ENCODE results near the gene MAN1A1. TPM values are rescaled to one million over a fixed set of nuclear protein-coding genes. Genes with fewer than 3 reads are reported as not detected.

MAN1A1 gene
- total RNA-seq, 6 experiments from 2014 or later: 109 to 191 (median 139) TPM

DNA sequence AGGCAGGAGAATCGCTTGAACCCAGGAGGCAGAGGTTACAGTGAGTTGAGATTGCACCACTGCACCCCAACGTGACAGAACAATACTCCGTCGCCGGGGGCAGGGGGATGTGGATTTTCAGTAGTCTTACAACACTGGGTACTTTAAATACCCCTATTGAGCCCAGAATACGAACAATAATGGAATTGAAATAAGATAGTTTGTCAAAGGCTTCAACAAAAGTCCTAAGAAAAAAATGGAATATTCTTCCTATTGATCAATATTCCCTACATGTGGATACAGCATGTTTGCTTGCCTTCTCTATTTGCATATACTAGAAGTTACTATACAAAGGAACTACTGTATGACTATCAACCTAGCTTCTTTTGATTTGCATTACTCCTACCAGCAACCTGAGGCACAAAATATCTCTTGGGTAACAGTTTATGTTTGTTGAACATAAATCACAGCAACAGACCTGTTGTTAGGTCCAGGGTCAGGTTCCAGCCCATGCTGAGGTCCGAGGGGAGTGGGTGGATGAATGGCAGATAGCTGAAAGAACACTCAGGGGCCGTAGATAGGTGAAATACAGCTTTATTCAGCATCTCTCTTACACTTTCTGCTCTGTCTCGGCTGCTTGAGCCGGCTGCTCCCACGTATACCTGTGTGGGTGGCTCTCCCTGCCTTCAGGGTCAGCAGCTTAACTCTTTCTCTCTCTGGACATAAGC, 23.8 kb downstream of the MAN1A1 start:
- ATAC-seq: no peak
- no peaks in the 10 kb centered on the region for H3K27me3 ChIP-seq
- WGBS (ENCODE audit: insufficient coverage, low coverage, low lambda C conversion rate, missing lambda C conversion rate): 85% methylated on average over 10 of the region's 11 CpGs
- no peak overlapping the region for H3K4me3 ChIP-seq
- no peaks in the 10 kb centered on the region for H3K9me3 ChIP-seq
- intact Hi-C loops (cut with DNase I): no loop called here
- peaks cover 0 to 6% (median 0%) of the 10 kb centered on the region in 4 donors for H3K36me3 ChIP-seq
- H3K4me1 ChIP-seq: peaks cover 0 to 22% (median 9%) of the 10 kb centered on the region in 4 donors
- TF ChIP-seq, protein P1, sequence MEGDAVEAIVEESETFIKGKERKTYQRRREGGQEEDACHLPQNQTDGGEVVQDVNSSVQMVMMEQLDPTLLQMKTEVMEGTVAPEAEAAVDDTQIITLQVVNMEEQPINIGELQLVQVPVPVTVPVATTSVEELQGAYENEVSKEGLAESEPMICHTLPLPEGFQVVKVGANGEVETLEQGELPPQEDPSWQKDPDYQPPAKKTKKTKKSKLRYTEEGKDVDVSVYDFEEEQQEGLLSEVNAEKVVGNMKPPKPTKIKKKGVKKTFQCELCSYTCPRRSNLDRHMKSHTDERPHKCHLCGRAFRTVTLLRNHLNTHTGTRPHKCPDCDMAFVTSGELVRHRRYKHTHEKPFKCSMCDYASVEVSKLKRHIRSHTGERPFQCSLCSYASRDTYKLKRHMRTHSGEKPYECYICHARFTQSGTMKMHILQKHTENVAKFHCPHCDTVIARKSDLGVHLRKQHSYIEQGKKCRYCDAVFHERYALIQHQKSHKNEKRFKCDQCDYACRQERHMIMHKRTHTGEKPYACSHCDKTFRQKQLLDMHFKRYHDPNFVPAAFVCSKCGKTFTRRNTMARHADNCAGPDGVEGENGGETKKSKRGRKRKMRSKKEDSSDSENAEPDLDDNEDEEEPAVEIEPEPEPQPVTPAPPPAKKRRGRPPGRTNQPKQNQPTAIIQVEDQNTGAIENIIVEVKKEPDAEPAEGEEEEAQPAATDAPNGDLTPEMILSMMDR (IDR thresholded peaks at IDR 0.05): no peak
- TF ChIP-seq POLR2A (IDR thresholded peaks at IDR 0.05): no peak
- H3K27ac ChIP-seq: no peak overlapping the region
- DNase-seq: no peak

DNA sequence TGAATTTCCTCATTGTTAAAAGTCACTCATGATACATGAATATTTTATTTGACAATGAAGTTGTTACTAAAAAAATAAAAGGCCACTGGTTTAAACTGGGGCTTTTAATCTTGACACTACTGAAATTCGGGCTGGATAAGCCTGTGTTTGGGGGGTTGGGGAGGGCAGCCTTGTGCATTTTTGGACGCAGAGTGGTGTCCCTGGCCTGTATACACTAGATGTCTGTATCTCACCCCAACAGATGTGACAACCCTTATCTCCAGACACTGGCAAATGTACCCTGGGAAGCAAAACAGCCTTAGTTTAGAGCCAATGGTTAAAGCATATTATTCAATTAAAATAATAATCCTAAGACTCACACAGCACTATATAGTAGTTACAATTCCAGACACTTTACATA, 24.8 kb downstream of the MAN1A1 start:
- intact Hi-C loops (cut with DNase I): no loop called here
- no peak overlapping the region for H3K4me3 ChIP-seq
- H3K4me1 ChIP-seq: peaks cover 0 to 22% (median 3%) of the 10 kb centered on the region in 4 donors
- no peak overlapping the region for H3K27ac ChIP-seq
- 85% methylated on average over 2 of the region's 2 CpGs for WGBS (ENCODE audit: insufficient coverage, low coverage, low lambda C conversion rate, missing lambda C conversion rate)
- TF ChIP-seq, protein P1 (IDR thresholded peaks at IDR 0.05): no peak
- TF ChIP-seq POLR2A (IDR thresholded peaks at IDR 0.05): no peak
- H3K36me3 ChIP-seq: peaks cover 0 to 6% (median 0%) of the 10 kb centered on the region in 4 donors
- no peak for DNase-seq
- H3K27me3 ChIP-seq: no peaks in the 10 kb centered on the region
- ATAC-seq: peak in 1 of 4 donors; percentile 17
- H3K9me3 ChIP-seq: no peaks in the 10 kb centered on the region

DNA sequence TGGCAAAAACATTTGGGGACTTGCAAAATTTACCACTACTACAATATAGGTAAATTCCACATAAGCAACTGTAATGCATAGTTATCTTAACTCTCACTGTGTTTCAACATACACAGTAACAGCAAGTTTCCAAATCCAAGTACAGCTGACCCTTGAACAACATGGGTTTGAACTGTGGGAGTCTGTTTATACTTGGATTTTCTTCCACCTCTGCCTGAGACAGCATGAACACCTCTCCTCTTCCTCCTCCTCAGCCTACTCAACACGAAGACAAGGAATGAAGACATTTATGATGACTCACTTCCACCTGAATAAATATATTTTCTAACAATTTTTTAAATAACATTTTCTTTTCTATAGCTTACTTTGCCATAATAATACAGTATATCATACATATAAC, 25.6 kb downstream of the MAN1A1 start:
- DNase-seq (no peak), ATAC-seq (peak in 3 of 4 donors; percentile 29 to 63 (median 36))
- 50% methylated on average over 1 of the region's 1 CpG for WGBS (ENCODE audit: insufficient coverage, low coverage, low lambda C conversion rate, missing lambda C conversion rate)
- Histone ChIP-seq H3K27ac (no peak overlapping the region), H3K4me1 (peaks cover 0 to 22% (median 0%) of the 10 kb centered on the region in 4 donors), H3K27me3 (no peaks in the 10 kb centered on the region), H3K36me3 (peaks cover 0 to 6% (median 0%) of the 10 kb centered on the region in 4 donors), H3K4me3 (no peak overlapping the region), H3K9me3 (no peaks in the 10 kb centered on the region)
- intact Hi-C loops (cut with DNase I): no loop called here
- TF ChIP-seq, protein P1 (IDR thresholded peaks at IDR 0.05): no peak
- no peak for TF ChIP-seq POLR2A (IDR thresholded peaks at IDR 0.05)

DNA sequence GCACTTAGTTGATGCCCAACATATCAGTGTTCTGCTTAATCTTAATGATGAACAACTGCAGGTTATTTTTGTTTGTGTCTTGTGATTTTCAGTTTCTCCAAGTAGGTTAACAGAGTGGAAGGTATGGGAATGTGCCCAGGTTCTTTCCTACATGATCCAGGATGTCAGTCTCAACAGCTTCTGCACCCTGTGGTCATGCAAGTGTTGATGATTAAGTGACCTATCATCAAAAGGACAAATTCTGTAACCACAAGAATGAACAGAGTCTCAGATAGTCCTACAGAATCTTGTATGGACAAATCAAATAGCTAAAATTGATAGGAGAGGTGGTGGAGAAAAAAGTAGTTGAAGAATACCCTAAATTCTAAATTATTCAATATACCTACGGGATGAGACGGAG, 26.1 kb downstream of the MAN1A1 start:
- no peaks in the 10 kb centered on the region for H3K9me3 ChIP-seq
- 94% methylated on average over 2 of the region's 2 CpGs for WGBS (ENCODE audit: insufficient coverage, low coverage, low lambda C conversion rate, missing lambda C conversion rate)
- no peak for ATAC-seq
- no peak overlapping the region for H3K4me3 ChIP-seq
- H3K36me3 ChIP-seq: peaks cover 0 to 6% (median 0%) of the 10 kb centered on the region in 4 donors
- H3K27me3 ChIP-seq: no peaks in the 10 kb centered on the region
- peaks cover 0 to 22% (median 0%) of the 10 kb centered on the region in 4 donors for H3K4me1 ChIP-seq
- H3K27ac ChIP-seq: no peak overlapping the region
- intact Hi-C loops (cut with DNase I): no loop called here
- DNase-seq: no peak
- no peak for TF ChIP-seq POLR2A (IDR thresholded peaks at IDR 0.05)
- TF ChIP-seq, protein P1 (IDR thresholded peaks at IDR 0.05): no peak

Data from right lobe of liver (tissue), 6 donors.